Liver (tissue), 3 donors: Measurements from ENCODE around the gene H2BW2.
"Not testable (repeated sequence)": the region's sequence is repeated elsewhere in the genome, so short reads cannot be mapped to it uniquely, and the experiment has no call there.

Experiments used
- CTCF ChIP-seq: fragments of 150-350 bp; IDR thresholded peaks from 2 replicates; pipeline ENCODE4 v1.5.1; 2017; ENCODE audit warnings: improper control_type of control experiment, low read depth, low read length; ENCODE audit not compliant: missing input control
- GABPA ChIP-seq, 2 donors: IDR thresholded peaks in 1 of 2; conservative IDR thresholded peaks in 1 of 2; 2 replicates each; pipeline ENCODE4 v1.6.1; 2016; ENCODE audit warnings: antibody characterized with exemption in 2 of 2, mild to moderate bottlenecking in 1 of 2, moderate library complexity in 1 of 2
- donor health status: healthy.
- donor health status: healthy.

- not testable (repeated sequence) for TF ChIP-seq CTCF; GABPA (IDR thresholded peaks at IDR 0.05 in 1 of 2, conservative IDR thresholded peaks at IDR 0.05 in 1 of 2)
These were observed 15.2 kb downstream of the H2BW2 start for GRCh38 chrX:104054956-104055355.
